IMR-90 (cell line): Measurements from ENCODE around the gene MGAT5B. TPM values are rescaled to one million over a fixed set of nuclear protein-coding genes. Genes with fewer than 3 reads are reported as not detected.

Source experiments
- ATAC-seq: fragments of 200-7000 bp; cut with Tn5 transposase; 2 replicates; pipeline ENCODE4 v1.9.1; 2020; ENCODE audit warnings: low read depth, mild to moderate bottlenecking, moderate library complexity
- BruUV-seq: library from RNA; stranded (reverse); fragments of 400-500 nt; replicated peaks from 2 replicates; lab custom pipeline; 2021; lab: Mats Ljungman, UMichigan
- CTCF ChIA-PET: fragments of 300-600 bp; formaldehyde crosslinking; extraction: SDS; loops from one replicate; lab custom pipeline; 2021; ENCODE audit warnings: antibody characterized with exemption; lab: Yijun Ruan, JAX
- POLR2A ChIA-PET: fragments of 300-600 bp; sonication (Branson Sonifier 250); formaldehyde crosslinking; loops from one replicate; lab custom pipeline; 2022; ENCODE audit warnings: antibody characterized with exemption; ENCODE audit not compliant: unreplicated experiment; lab: Charles Lee
- DNase-seq: peaks from one replicate; pipeline ENCODE4 v3.0.0; 2013
- H2AFZ ChIP-seq: replicated peaks from 2 replicates; pipeline ENCODE3; 2013; ENCODE audit warnings: low read length, mild to moderate bottlenecking; ENCODE audit not compliant: poor library complexity
- H2AK5ac ChIP-seq: 2 replicates; pipeline ENCODE4 v1.6.1; 2013; ENCODE audit warnings: low read depth, low read length, inconsistent platforms
- H2AK9ac ChIP-seq: replicated peaks from 2 replicates; pipeline ENCODE3; 2013; ENCODE audit warnings: mild to moderate bottlenecking, low read depth, low read length, moderate library complexity; ENCODE audit not compliant: poor library complexity
- H2BK120ac ChIP-seq: 2 replicates; pipeline ENCODE4 v1.6.1; 2013; ENCODE audit warnings: low read depth, low read length, inconsistent platforms
- H2BK15ac ChIP-seq: 3 replicates; pipeline ENCODE4 v1.6.1; 2013; ENCODE audit warnings: low read depth, low read length, inconsistent platforms
- H2BK20ac ChIP-seq: 2 replicates; pipeline ENCODE4 v1.6.1; 2013; ENCODE audit warnings: low read depth, mild to moderate bottlenecking, inconsistent platforms, low read length, moderate library complexity
- H2BK5ac ChIP-seq: 2 replicates; pipeline ENCODE4 v1.6.1; 2013; ENCODE audit warnings: mild to moderate bottlenecking, low read depth, low read length, inconsistent platforms; ENCODE audit not compliant: poor library complexity, severe bottlenecking
- H3K14ac ChIP-seq: replicated peaks from 2 replicates; pipeline ENCODE4 v1.6.1; 2013; ENCODE audit warnings: low read depth, low read length, inconsistent platforms
- H3K18ac ChIP-seq: 2 replicates; pipeline ENCODE4 v1.6.1; 2013; ENCODE audit warnings: low read depth, low read length, control low read depth
- H3K23ac ChIP-seq: 2 replicates; pipeline ENCODE4 v1.6.1; 2013; ENCODE audit warnings: low read depth, low read length, inconsistent platforms
- H3K27ac ChIP-seq: 2 replicates; pipeline ENCODE4 v1.5.1; 2013; ENCODE audit warnings: mild to moderate bottlenecking, control low read depth, low read length; ENCODE audit not compliant: insufficient read depth
- H3K27me3 ChIP-seq: 2 replicates; pipeline ENCODE4 v1.6.1; 2013; ENCODE audit warnings: low read length; ENCODE audit not compliant: control insufficient read depth, insufficient read depth
- H3K36me3 ChIP-seq: 2 replicates; pipeline ENCODE4 v1.6.1; 2013; ENCODE audit warnings: low read length, mixed read lengths; ENCODE audit not compliant: control insufficient read depth, insufficient read depth
- H3K4ac ChIP-seq: 2 replicates; pipeline ENCODE4 v1.6.1; 2013; ENCODE audit warnings: low read depth, low read length, inconsistent platforms
- H3K4me1 ChIP-seq: 2 replicates; pipeline ENCODE4 v1.6.1; 2013; ENCODE audit warnings: low read length, mixed read lengths; ENCODE audit not compliant: control insufficient read depth, insufficient read depth
- H3K4me2 ChIP-seq: 2 replicates; pipeline ENCODE4 v1.6.1; 2013; ENCODE audit warnings: low read depth, mild to moderate bottlenecking, control low read depth, low read length, moderate library complexity
- H3K4me3 ChIP-seq: 2 replicates; pipeline ENCODE4 v1.5.1; 2013; ENCODE audit warnings: low read depth, mild to moderate bottlenecking, control low read depth, low read length, moderate library complexity; ENCODE audit not compliant: insufficient read depth
- H3K56ac ChIP-seq: 2 replicates; pipeline ENCODE4 v1.6.1; 2013; ENCODE audit warnings: low read length, inconsistent platforms; ENCODE audit not compliant: insufficient read depth; ENCODE audit errors: extremely low read depth
- H3K79me1 ChIP-seq, 2 experiments: 2 replicates each; pipeline ENCODE4 v1.6.1; 2013; ENCODE audit warnings: low read length in 2 of 2, inconsistent platforms in 1 of 2, low read depth in 1 of 2
- H3K9ac ChIP-seq: 2 replicates; pipeline ENCODE4 v1.6.1; 2013; ENCODE audit warnings: low read depth, low read length, control low read depth
- H3K9me1 ChIP-seq: 2 replicates; pipeline ENCODE4 v1.6.1; 2013; ENCODE audit warnings: low read length, inconsistent platforms; ENCODE audit not compliant: insufficient read depth
- H3K9me3 ChIP-seq: 2 replicates; pipeline ENCODE4 v1.6.1; 2013; ENCODE audit warnings: low read length; ENCODE audit not compliant: control insufficient read depth, insufficient read depth
- H4K20me1 ChIP-seq: 2 replicates; pipeline ENCODE4 v1.6.1; 2013; ENCODE audit warnings: low read length, inconsistent platforms; ENCODE audit not compliant: insufficient read depth
- H4K5ac ChIP-seq: 2 replicates; pipeline ENCODE4 v1.6.1; 2013; ENCODE audit warnings: mild to moderate bottlenecking, low read depth, low read length, control low read depth
- H4K8ac ChIP-seq, 2 experiments: 2 replicates each; pipeline ENCODE4 v1.6.1; 2013; ENCODE audit warnings: low read depth in 2 of 2, low read length in 2 of 2, control low read depth in 1 of 2, inconsistent platforms in 1 of 2
- H4K91ac ChIP-seq: 2 replicates; pipeline ENCODE4 v1.6.1; 2013; ENCODE audit warnings: low read depth, low read length, inconsistent platforms; ENCODE audit not compliant: insufficient read depth
- BHLHE40 ChIP-seq: fragments of 150-350 bp; IDR thresholded peaks from 2 replicates; pipeline ENCODE4 v1.6.1; 2016; ENCODE audit warnings: mild to moderate bottlenecking, low read depth, low read length
- CTCF ChIP-seq: conservative IDR thresholded peaks from 2 replicates; pipeline ENCODE4 v1.5.1; 2012; ENCODE audit warnings: mild to moderate bottlenecking, low read depth, low read length, improper control_type of control experiment
- ELK1 ChIP-seq: fragments of 150-350 bp; IDR thresholded peaks from 2 replicates; pipeline ENCODE4 v1.6.1; 2016; ENCODE audit warnings: low read depth, mild to moderate bottlenecking, low read length, moderate library complexity, borderline replicate concordance
- MAZ ChIP-seq: IDR thresholded peaks from 2 replicates; pipeline ENCODE4 v1.6.1; 2012; ENCODE audit warnings: low read depth, mild to moderate bottlenecking, low read length, improper control_type of control experiment, moderate library complexity, borderline replicate concordance
- MXI1 ChIP-seq: IDR thresholded peaks from 2 replicates; pipeline ENCODE4 v1.6.1; 2012; ENCODE audit warnings: low read depth, mild to moderate bottlenecking, low read length, moderate library complexity, borderline replicate concordance
- NFE2L2 ChIP-seq: fragments of 150-350 bp; IDR thresholded peaks from 2 replicates; pipeline ENCODE4 v1.6.1; 2016; ENCODE audit warnings: low read depth, mild to moderate bottlenecking, low read length
- RFX5 ChIP-seq: IDR thresholded peaks from 2 replicates; pipeline ENCODE4 v1.8.0; 2012; ENCODE audit warnings: low read depth, mild to moderate bottlenecking, low read length, moderate library complexity
- WGBS, 2 experiments: methylation state at CpG; one replicate each; pipeline versions ENCODE4 v1.1.5 to v1.1.7; 2013; ENCODE audit warnings: missing lambda C conversion rate in 2 of 2; ENCODE audit not compliant: insufficient read length in 1 of 2; ENCODE audit errors: extremely low coverage in 2 of 2; 5-methylcytosine and 5-hydroxymethylcytosine counted together
- dilution Hi-C: fragments of 300-500 bp; cut with HindIII; formaldehyde crosslinking; loops from one replicate; pipeline ENCODE4 v1.14.3; 2018; ENCODE audit warnings: low sequenced_read_pairs; ENCODE audit not compliant: unreplicated experiment
- in situ Hi-C: fragments of 300-500 bp; cut with MboI; formaldehyde crosslinking; loops from 3 replicates; pipeline ENCODE4 v1.14.3; 2019; ENCODE audit warnings: low sequenced_read_pairs, inconsistent platforms, mixed read lengths
- intact Hi-C: fragments of 100-400 bp; cut with micrococcal nuclease; formaldehyde crosslinking; loops from 2 replicates; pipeline ENCODE4 v1.10.0; 2022
- polyA plus RNA-seq, 3 experiments: library from polyadenylated mRNA; depleted of rRNA; stranded (reverse); fragments of >200 nt; gene quantifications; 2 replicates each; pipeline ENCODE4 v1.2.3, GENCODE V29; 2012; ENCODE audit warnings: low replicate concordance in 1 of 3
- total RNA-seq: library from RNA; depleted of rRNA; stranded (reverse); fragments of >200 nt; gene quantifications from 2 replicates; pipeline ENCODE4 v1.2.3, GENCODE V29; 2012

The MGAT5B gene
- total and polyA plus RNA-seq, 2 of the 4 experiments (the other 2 are of a cell fraction), result 0.54 to 2.0 TPM

GRCh38 chr17:76982408-76983074, 114.3 kb downstream of the MGAT5B start:
- POLR2A ChIA-PET, result no interaction called here
- H3K27me3 ChIP-seq, result peaks cover 37% of the 10 kb centered on the region
- H2AK9ac ChIP-seq, result no peak overlapping the region
- dilution Hi-C loops, result no loop called here
- no peak for ATAC-seq
- no peak overlapping the region for H3K27ac ChIP-seq
- H3K56ac ChIP-seq, result no peak overlapping the region
- H3K79me1 ChIP-seq, result no peaks in the 10 kb centered on the region
- in situ Hi-C loops, result no loop called here
- no peak overlapping the region for H3K23ac ChIP-seq
- no peaks in the 10 kb centered on the region for H4K20me1 ChIP-seq
- no peak overlapping the region for H3K9ac ChIP-seq
- H3K4me2 ChIP-seq, result no peak overlapping the region
- H3K4me3 ChIP-seq, result no peak overlapping the region
- no TSS peak for BruUV-seq
- 0 out of 2 replicates have a peak, but pooled peaks cover 4% of the 10 kb centered on the region for H3K9me3 ChIP-seq
- no peak overlapping the region for H4K91ac ChIP-seq
- no peak overlapping the region for H2AK5ac ChIP-seq
- H3K14ac ChIP-seq, result no peak overlapping the region
- intact Hi-C loops, result no loop called here
- no peak overlapping the region for H4K5ac ChIP-seq
- no peaks in the 10 kb centered on the region for H3K9me1 ChIP-seq
- no peak overlapping the region for H2BK20ac ChIP-seq
- 75% methylated on average over 3 of the region's 10 CpGs; no CpG with 5 or more reads in 1 of the 2 experiments for WGBS, 2 experiments
- H3K18ac ChIP-seq, result no peak overlapping the region
- no peak overlapping the region for H4K8ac ChIP-seq
- no peaks in the 10 kb centered on the region for H3K36me3 ChIP-seq
- no peak overlapping the region for H2BK5ac ChIP-seq
- DNase-seq, result no peak
- TF ChIP-seq MAZ, result no peak
- no peak for TF ChIP-seq RFX5
- no peak for TF ChIP-seq CTCF
- no peak for TF ChIP-seq NFE2L2
- TF ChIP-seq BHLHE40, result no peak
- no peak for TF ChIP-seq ELK1
- TF ChIP-seq MXI1, result no peak
- H2BK120ac ChIP-seq, result no peak overlapping the region
- CTCF ChIA-PET, result no interaction called here
- H3K4ac ChIP-seq, result no peak overlapping the region
- H2BK15ac ChIP-seq, result no peak overlapping the region
- no peak overlapping the region for H2AFZ ChIP-seq
- H3K4me1 ChIP-seq, result no peaks in the 10 kb centered on the region
